Caki2 (cell line): ENCODE results near the gene TMEM156. TPM values are rescaled to one million over a fixed set of nuclear protein-coding genes. Genes with fewer than 3 reads are reported as not detected.
A peak's percentile ranks its signal among the peaks of the same experiment; 100 is the strongest.
"Not testable (repeated sequence)": the region's sequence is repeated elsewhere in the genome, so short reads cannot be mapped to it uniquely, and the experiment has no call there.

Experiments
- DNase-seq: peaks from one replicate; pipeline ENCODE4 v3.0.0-alpha.2; 2015; ENCODE audit warnings: low read depth
- in situ Hi-C: cut with HindIII; loops from 2 replicates; pipeline ENCODE4 v1.10.0; 2016; ENCODE audit warnings: low sequenced_read_pairs, low pct_unique_long_range_greater_than_20kb, mixed read lengths
- total RNA-seq: library from RNA; depleted of rRNA; stranded (reverse); fragments of >200 nt; shearing (Covaris generic); gene quantifications from 2 replicates; pipeline ENCODE4 v1.2.3, GENCODE V29; 2014; ENCODE audit warnings: low replicate concordance

The TMEM156 gene
- total RNA-seq, 1 experiment from 2014 or later = 40.0 TPM

GRCh38 chr4:39044956-39045826 is 13.0 kb upstream of the TMEM156 start:
- peak; percentile 50 for DNase-seq
- in situ Hi-C loops = no loop called here

GRCh38 chr4:39044364-39044955 is 12.3 kb upstream of the TMEM156 start:
- in situ Hi-C loops = no loop called here
- peak; percentile 88 for DNase-seq

- no peak for DNase-seq
- in situ Hi-C loops = no loop called here
Measured at GRCh38 chr4:39043861-39044363, 11.7 kb upstream of the TMEM156 start.

GRCh38 chr4:39043058-39043860 is 11.1 kb upstream of the TMEM156 start:
- in situ Hi-C loops = no loop called here
- DNase-seq = peak; percentile 87

GRCh38 chr4:39042366-39042765 is 10.2 kb upstream of the TMEM156 start:
- no peak for DNase-seq

GRCh38 chr4:39039108-39039507 is 6.9 kb upstream of the TMEM156 start:
- no peak for DNase-seq
- in situ Hi-C loops = no loop called here

More at GRCh38 chr4:39042366-39042765, 10.2 kb upstream of the TMEM156 start:
- in situ Hi-C loops = no loop called here

- in situ Hi-C loops = no loop called here
- DNase-seq = no peak
Measured at GRCh38 chr4:39037941-39038340, 5.7 kb upstream of the TMEM156 start.

- in situ Hi-C loops = no loop called here
Measured at GRCh38 chr4:39037491-39037825, 5.2 kb upstream of the TMEM156 start.

GRCh38 chr4:39036172-39036571 is 4.0 kb upstream of the TMEM156 start:
- in situ Hi-C loops = no loop called here
- DNase-seq = peak; percentile 85

More at GRCh38 chr4:39037491-39037825, 5.2 kb upstream of the TMEM156 start:
- DNase-seq = peak; percentile 39

GRCh38 chr4:39031590-39032020 is 604 bp downstream of the TMEM156 start:
- in situ Hi-C loops, DNase-seq: not testable (repeated sequence)

- no peak for DNase-seq
- in situ Hi-C loops = no loop called here
Measured at GRCh38 chr4:39030725-39031124, 1.5 kb downstream of the TMEM156 start.

GRCh38 chr4:39029752-39030694 is 2.2 kb downstream of the TMEM156 start:
- in situ Hi-C loops = no loop called here
- peak; percentile 53 for DNase-seq

- in situ Hi-C loops = no loop called here
- no peak for DNase-seq
Measured at GRCh38 chr4:39026096-39026495, 6.1 kb downstream of the TMEM156 start.

GRCh38 chr4:39025552-39026085 is 6.6 kb downstream of the TMEM156 start:
- in situ Hi-C loops = no loop called here
- peak; percentile 54 for DNase-seq

- in situ Hi-C loops = no loop called here
Measured at GRCh38 chr4:39024311-39024865, 7.8 kb downstream of the TMEM156 start.

GRCh38 chr4:39023059-39023458 is 9.2 kb downstream of the TMEM156 start:
- in situ Hi-C loops = no loop called here
- DNase-seq = no peak

More at GRCh38 chr4:39024311-39024865, 7.8 kb downstream of the TMEM156 start:
- no peak for DNase-seq

- DNase-seq = no peak
- in situ Hi-C loops = no loop called here
Measured at GRCh38 chr4:39022241-39022640, 10.0 kb downstream of the TMEM156 start.
